BLaER1 treated with 17β-estradiol and CSF1 and Interleukin-3, amounts not matched to agents 10 nM and 100 nM (cell line): Measurements from ENCODE around the gene ABCC8.

ENCODE experiments used
- H3K27ac ChIP-seq, 11 experiments: shearing (Covaris generic); formaldehyde crosslinking; 2 replicates each; pipeline ENCODE4 v1.8.1; 2022
- H3K27me3 ChIP-seq, 11 experiments: shearing (Covaris generic); formaldehyde crosslinking; 2 replicates each; pipeline ENCODE4 v1.8.1; 2022
- H3K36me3 ChIP-seq, 11 experiments: shearing (Covaris generic); formaldehyde crosslinking; 2 replicates each; pipeline ENCODE4 v1.8.1; 2022
- H3K4me1 ChIP-seq, 10 experiments: shearing (Covaris generic); formaldehyde crosslinking; 2 replicates each; pipeline ENCODE4 v1.8.1; 2022
- H3K4me2 ChIP-seq, 11 experiments: shearing (Covaris generic); formaldehyde crosslinking; 2 replicates each; pipeline ENCODE4 v1.8.1; 2022
- H3K4me3 ChIP-seq, 10 experiments: shearing (Covaris generic); formaldehyde crosslinking; 2 replicates each; pipeline ENCODE4 v1.8.1; 2022
- H3K9ac ChIP-seq, 11 experiments: shearing (Covaris generic); formaldehyde crosslinking; 2 replicates each; pipeline ENCODE4 v1.8.1; 2022
- H3K9me3 ChIP-seq, 11 experiments: shearing (Covaris generic); formaldehyde crosslinking; replicated peaks in 1 of 11; 2 replicates each; pipeline ENCODE4 v1.8.1; 2022
- H4K20me1 ChIP-seq, 11 experiments: shearing (Covaris generic); formaldehyde crosslinking; 2 replicates each; pipeline ENCODE4 v1.8.1; 2022
- Cebpa-rat ChIP-seq, 11 experiments: shearing (Covaris generic); IDR thresholded peaks; 2 replicates each; pipeline ENCODE4 v1.8.1; 2022

The ABCC8 gene

DNA sequence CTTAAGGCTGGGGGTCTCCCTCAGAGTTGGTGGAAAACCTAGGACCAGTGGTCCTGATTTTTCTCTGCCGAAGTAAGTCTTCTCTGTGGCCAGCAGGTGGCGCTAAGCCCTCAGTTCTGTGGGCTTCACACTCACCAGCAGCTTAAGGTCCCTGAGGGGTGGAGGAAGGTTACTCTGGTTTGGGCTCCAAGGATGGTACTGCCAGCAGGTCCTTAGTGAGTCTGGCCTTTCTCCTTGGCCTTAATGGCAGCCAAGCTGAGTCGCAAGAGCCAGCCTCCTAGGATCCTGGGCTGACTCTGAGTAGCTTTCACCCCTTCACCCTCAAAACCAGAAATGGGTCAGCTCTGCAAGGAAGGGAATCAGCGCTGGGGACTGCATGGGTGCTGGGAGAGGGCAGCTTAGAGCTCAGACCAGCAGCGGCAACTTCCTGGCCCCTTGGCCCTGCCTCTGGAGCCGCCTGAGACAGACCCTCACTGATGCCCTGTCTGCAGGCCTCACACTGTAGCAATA lies 92.6 kb downstream of the ABCC8 start:
- Histone ChIP-seq H3K4me3 (no peak overlapping the region), H3K9ac (0 out of 22 replicates have a peak overlapping the region, but pooled peaks of 1 of the 11 experiments have one; percentile 1), H3K27ac (no peak overlapping the region), H3K27me3 (peaks cover 0 to 14% (median 0%) of the 10 kb centered on the region in 11 experiments; a peak in 10 of 22 replicates), H4K20me1 (peaks cover 0 to 23% (median 0%) of the 10 kb centered on the region in 11 experiments; a peak in 4 of 22 replicates), H3K4me2 (peak overlapping the region in 4 of 11 experiments; percentile 3 to 17 (median 12); a peak in 4 of 22 replicates), H3K36me3 (no peaks in the 10 kb centered on the region), H3K4me1 (peaks cover 10 to 47% (median 37%) of the 10 kb centered on the region in 10 experiments; a peak in 18 of 20 replicates), H3K9me3 (peaks cover 4 to 12% (median 5%) of the 10 kb centered on the region in 11 experiments)
- no peak for TF ChIP-seq Cebpa-rat (IDR thresholded peaks at IDR 0.05)

DNA sequence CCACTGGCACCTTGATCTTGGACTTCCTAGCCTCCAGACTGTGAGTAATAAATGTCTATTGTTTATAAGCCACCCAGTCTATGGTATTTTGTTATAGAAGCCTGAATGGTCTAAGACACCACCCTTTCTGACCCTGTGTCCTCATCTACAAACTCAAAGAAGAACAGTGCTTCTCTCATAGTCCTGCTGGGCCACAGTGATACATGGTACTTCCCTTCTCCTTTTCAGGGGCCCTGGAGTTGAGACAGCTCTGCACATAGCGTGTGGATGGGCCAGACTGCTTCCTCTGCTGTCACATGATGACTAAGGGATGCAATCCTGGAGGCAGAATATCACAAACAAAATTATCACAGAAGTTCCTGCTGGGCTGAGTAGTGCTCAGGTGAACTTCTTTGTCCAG lies 93.2 kb downstream of the ABCC8 start:
- Histone ChIP-seq H3K9ac (no peak overlapping the region), H3K27ac (no peak overlapping the region), H3K9me3 (peaks cover 10 to 18% (median 11%) of the 10 kb centered on the region in 11 experiments), H3K4me3 (no peak overlapping the region), H4K20me1 (peaks cover 0 to 23% (median 0%) of the 10 kb centered on the region in 11 experiments; a peak in 4 of 22 replicates), H3K36me3 (no peaks in the 10 kb centered on the region), H3K4me1 (peaks cover 10 to 44% (median 34%) of the 10 kb centered on the region in 10 experiments; a peak in 18 of 20 replicates), H3K4me2 (peak overlapping the region in 2 of 11 experiments; percentile 9 to 17; a peak in 3 of 22 replicates), H3K27me3 (peaks cover 0 to 9% (median 0%) of the 10 kb centered on the region in 11 experiments; a peak in 9 of 22 replicates)
- no peak for TF ChIP-seq Cebpa-rat (IDR thresholded peaks at IDR 0.05)

DNA sequence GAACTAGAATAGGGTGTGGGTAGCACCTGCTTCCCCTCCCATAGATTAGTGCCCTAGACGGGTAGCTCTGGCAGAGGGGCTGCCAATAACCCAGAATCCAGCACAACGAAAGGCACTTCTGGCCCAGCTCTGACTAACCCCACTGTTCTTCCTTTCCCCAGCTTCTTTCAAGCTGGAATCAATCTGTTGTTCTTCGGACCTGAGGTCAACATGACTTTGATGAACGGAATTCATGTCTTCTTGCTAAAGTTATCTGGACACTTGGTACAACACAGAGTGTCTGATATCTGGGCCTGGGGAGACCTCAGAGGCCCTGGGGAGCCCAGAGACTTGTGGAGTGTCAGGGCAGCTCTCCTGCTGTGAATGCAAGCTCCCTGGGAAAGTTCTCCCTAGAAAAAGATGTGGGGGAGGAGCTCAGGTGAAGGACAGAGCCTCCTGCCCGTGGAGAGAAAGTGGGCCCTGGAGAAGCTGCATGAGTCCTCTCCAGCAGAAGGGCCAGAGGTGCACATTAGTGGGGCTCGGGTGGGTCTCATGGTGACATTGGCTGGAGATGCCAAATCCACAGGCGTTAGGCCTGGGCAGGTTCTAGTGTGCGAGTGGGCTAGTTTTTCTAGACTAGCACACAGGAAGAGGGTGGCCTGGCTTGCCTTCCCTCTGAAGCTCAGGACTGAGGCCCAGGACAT lies 94.5 kb downstream of the ABCC8 start:
- Histone ChIP-seq H3K27me3 (no peaks in the 10 kb centered on the region), H3K36me3 (no peaks in the 10 kb centered on the region), H3K9me3 (peaks cover 22 to 31% (median 24%) of the 10 kb centered on the region in 11 experiments), H3K4me1 (peaks cover 10 to 31% (median 21%) of the 10 kb centered on the region in 10 experiments; a peak in 18 of 20 replicates), H3K27ac (no peak overlapping the region), H4K20me1 (peaks cover 0 to 16% (median 0%) of the 10 kb centered on the region in 11 experiments; a peak in 4 of 22 replicates), H3K9ac (no peak overlapping the region), H3K4me3 (no peak overlapping the region), H3K4me2 (no peak overlapping the region)
- TF ChIP-seq Cebpa-rat (IDR thresholded peaks at IDR 0.05) = no peak

DNA sequence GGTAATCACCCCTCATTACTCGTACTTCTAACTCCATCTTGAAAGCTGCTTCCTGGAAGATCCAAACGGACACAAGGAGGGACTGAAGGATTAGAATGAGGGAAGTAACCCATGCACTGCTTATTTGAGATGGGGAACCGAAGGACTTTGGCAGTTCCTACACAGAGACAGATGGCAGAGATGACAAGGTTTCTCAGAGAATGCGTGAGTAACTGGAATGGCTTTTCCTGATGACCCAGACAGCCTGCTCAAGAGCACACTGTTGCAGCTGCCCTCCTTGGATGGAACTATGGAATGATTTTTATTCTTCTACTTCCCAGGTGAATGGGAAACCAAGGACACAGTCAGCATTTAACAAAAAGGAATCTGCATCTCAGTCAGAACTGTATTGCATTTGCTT lies 95.5 kb downstream of the ABCC8 start:
- Histone ChIP-seq H3K27ac (no peak overlapping the region), H3K4me2 (no peak overlapping the region)
- no peak for TF ChIP-seq Cebpa-rat (IDR thresholded peaks at IDR 0.05)

DNA sequence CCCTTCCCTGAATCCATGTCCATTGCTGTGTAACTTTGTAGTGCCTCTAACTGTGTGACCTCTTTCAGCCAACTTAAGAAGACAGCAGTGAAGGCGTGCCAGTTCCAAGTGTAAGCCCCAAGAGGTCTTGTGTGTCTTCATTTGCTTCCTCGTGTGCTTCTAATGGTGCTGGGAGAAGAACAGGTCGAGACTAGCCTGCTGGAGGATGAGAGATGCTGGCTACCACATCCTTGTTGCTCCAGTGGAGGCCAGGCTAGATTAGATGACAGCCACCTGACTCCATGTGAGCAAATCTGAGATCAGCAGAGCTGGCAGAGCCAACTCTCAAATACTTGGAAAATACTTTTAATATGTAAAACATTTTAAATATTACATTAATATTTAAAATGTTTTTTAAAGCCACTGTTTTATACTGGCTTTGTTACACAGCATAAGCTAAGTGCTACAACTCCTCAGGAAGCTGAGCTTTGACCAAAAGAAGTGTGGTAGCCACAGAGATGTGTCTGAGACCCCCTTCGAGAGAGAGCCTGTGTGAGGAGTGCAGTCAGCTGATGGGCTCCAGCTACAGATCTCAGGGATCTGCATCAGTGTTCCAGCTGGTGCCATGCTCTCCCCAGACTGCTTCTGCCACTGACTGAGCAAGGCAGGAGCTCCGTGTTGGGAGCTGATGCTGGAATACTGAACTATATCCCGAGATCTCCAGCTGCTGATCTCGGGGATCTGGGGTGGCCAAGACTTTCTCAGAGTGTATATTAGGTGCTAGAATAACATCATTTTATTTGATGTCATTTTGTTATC lies 97.1 kb downstream of the ABCC8 start:
- TF ChIP-seq Cebpa-rat (IDR thresholded peaks at IDR 0.05) = no peak
- H3K36me3 ChIP-seq = 0 out of 22 replicates have a peak, but pooled peaks cover 0 to 5% (median 0%) of the 10 kb centered on the region in 11 experiments
- no peak overlapping the region for H3K4me3 ChIP-seq

More for the DNA sequence above, 95.5 kb downstream of the ABCC8 start:
- Histone ChIP-seq H3K9me3 (peaks cover 25 to 41% (median 33%) of the 10 kb centered on the region in 11 experiments), H3K27me3 (no peaks in the 10 kb centered on the region), H3K4me3 (no peak overlapping the region), H4K20me1 (peaks cover 0 to 14% (median 0%) of the 10 kb centered on the region in 11 experiments; a peak in 4 of 22 replicates), H3K9ac (no peak overlapping the region), H3K4me1 (peaks cover 6 to 21% (median 12%) of the 10 kb centered on the region in 10 experiments; a peak in 18 of 20 replicates), H3K36me3 (no peaks in the 10 kb centered on the region)

DNA sequence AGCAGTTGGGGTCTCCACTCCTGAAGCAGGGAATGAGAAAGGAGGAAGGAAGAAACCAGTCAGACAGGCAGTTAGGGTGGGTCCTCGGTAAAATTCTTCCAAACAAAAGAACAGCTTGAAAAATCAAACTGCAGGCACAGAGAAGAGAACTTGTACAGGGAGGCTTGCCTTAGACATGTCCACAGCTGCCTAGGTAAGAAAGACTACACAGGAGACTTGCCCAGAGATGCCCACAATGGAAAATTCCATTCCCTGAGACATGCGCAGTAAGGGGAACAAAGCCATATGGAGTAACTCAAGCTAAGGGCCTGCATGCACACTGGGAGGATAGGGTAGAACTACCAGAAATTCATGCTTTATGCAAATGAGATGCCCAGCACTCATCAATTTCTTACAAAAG lies 98.0 kb downstream of the ABCC8 start:
- Histone ChIP-seq H3K4me3 (no peak overlapping the region), H3K27ac (no peak overlapping the region), H3K4me1 (peaks cover 2 to 15% (median 11%) of the 10 kb centered on the region in 10 experiments; a peak in 15 of 20 replicates), H3K36me3 (peaks cover 0 to 14% (median 3%) of the 10 kb centered on the region in 11 experiments; a peak in 7 of 22 replicates), H4K20me1 (peaks cover 0 to 7% (median 0%) of the 10 kb centered on the region in 11 experiments; a peak in 2 of 22 replicates), H3K4me2 (no peak overlapping the region), H3K9me3 (peaks cover 45 to 66% (median 57%) of the 10 kb centered on the region in 11 experiments), H3K9ac (no peak overlapping the region), H3K27me3 (no peaks in the 10 kb centered on the region)
- no peak for TF ChIP-seq Cebpa-rat (IDR thresholded peaks at IDR 0.05)

More for the DNA sequence above, 97.1 kb downstream of the ABCC8 start:
- Histone ChIP-seq H3K4me1 (peaks cover 4 to 19% (median 15%) of the 10 kb centered on the region in 10 experiments; a peak in 16 of 20 replicates), H3K9me3 (peaks cover 36 to 57% (median 47%) of the 10 kb centered on the region in 11 experiments), H4K20me1 (peaks cover 0 to 7% (median 0%) of the 10 kb centered on the region in 11 experiments; a peak in 3 of 22 replicates), H3K27me3 (no peaks in the 10 kb centered on the region), H3K4me2 (no peak overlapping the region), H3K9ac (no peak overlapping the region), H3K27ac (no peak overlapping the region)

DNA sequence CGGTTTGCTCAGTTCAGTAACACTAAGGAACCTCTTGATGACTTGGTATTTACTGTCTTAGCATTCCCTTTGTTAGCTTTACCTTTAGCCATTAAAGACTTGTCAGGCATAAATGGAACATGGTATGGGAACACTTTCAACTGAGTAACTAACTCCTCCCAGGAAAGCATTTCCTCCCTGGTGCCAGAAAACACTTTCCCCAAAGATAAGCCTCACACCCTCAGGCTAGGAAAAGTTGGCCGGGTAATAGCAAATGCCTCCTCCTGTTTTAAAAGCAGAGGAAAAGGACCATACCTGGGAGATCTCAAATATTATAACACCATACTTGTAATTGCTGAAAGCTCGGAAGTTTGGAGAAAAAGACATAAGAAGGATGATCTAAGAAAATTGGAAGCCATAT lies 100.2 kb downstream of the ABCC8 start:
- peaks cover 67 to 88% (median 78%) of the 10 kb centered on the region in 11 experiments for H3K9me3 ChIP-seq
- no peak for TF ChIP-seq Cebpa-rat (IDR thresholded peaks at IDR 0.05)
- H3K27ac ChIP-seq = no peak overlapping the region
- H3K27me3 ChIP-seq = no peaks in the 10 kb centered on the region
- peaks cover 0 to 35% (median 15%) of the 10 kb centered on the region in 11 experiments; a peak in 9 of 22 replicates for H3K36me3 ChIP-seq
- H3K4me2 ChIP-seq = no peak overlapping the region
- peaks cover 0 to 15% (median 11%) of the 10 kb centered on the region in 10 experiments; a peak in 13 of 20 replicates for H3K4me1 ChIP-seq
- H3K4me3 ChIP-seq = no peak overlapping the region
- no peaks in the 10 kb centered on the region for H4K20me1 ChIP-seq
- no peak overlapping the region for H3K9ac ChIP-seq

DNA sequence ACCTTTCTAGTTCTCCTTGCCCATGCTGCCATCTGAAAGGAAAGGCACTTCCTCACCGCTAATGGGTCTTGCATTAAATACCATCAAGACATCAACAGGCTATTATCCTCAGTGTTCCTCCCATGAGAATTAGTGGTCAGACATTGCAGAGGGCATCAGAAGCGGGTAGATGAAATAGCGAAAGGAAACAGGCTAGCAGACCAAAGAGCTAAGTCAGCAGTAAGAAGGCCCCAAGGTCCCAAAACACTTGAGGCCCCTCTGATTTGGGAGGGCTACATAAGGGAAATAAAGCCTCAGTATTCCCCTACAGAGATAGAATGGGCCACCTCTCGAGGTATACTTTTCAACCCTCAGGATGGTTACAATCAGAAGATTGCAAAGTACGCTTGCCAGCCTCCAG lies 101.1 kb downstream of the ABCC8 start:
- H3K9me3 ChIP-seq = peaks cover 76 to 97% (median 88%) of the 10 kb centered on the region in 11 experiments
- no peak overlapping the region for H3K9ac ChIP-seq
- H3K36me3 ChIP-seq = peaks cover under 1 to 43% (median 18%) of the 10 kb centered on the region in 11 experiments; a peak in 10 of 22 replicates
- no peaks in the 10 kb centered on the region for H4K20me1 ChIP-seq
- peak overlapping the region in 8 of 11 experiments; percentile 11 to 53 (median 34); a peak in 15 of 22 replicates for H3K4me2 ChIP-seq
- no peak overlapping the region for H3K4me3 ChIP-seq
- no peak; a peak in 1 of 22 replicates for TF ChIP-seq Cebpa-rat (IDR thresholded peaks at IDR 0.05)
- H3K27ac ChIP-seq = no peak overlapping the region
- no peaks in the 10 kb centered on the region for H3K27me3 ChIP-seq
- peaks cover 0 to 15% (median 11%) of the 10 kb centered on the region in 10 experiments; a peak in 13 of 20 replicates for H3K4me1 ChIP-seq
